Cardiac atrium fibroblast (primary cell): ENCODE data around the gene KIF6. TPM values are rescaled to one million over a fixed set of nuclear protein-coding genes. Genes with fewer than 3 reads are reported as not detected.

ENCODE experiments used
- total RNA-seq: library from RNA; depleted of rRNA; stranded (reverse); fragments of >200 nt; gene quantifications from 2 replicates; pipeline ENCODE4 v1.2.3, GENCODE V29; 2015

KIF6 gene, protein sequence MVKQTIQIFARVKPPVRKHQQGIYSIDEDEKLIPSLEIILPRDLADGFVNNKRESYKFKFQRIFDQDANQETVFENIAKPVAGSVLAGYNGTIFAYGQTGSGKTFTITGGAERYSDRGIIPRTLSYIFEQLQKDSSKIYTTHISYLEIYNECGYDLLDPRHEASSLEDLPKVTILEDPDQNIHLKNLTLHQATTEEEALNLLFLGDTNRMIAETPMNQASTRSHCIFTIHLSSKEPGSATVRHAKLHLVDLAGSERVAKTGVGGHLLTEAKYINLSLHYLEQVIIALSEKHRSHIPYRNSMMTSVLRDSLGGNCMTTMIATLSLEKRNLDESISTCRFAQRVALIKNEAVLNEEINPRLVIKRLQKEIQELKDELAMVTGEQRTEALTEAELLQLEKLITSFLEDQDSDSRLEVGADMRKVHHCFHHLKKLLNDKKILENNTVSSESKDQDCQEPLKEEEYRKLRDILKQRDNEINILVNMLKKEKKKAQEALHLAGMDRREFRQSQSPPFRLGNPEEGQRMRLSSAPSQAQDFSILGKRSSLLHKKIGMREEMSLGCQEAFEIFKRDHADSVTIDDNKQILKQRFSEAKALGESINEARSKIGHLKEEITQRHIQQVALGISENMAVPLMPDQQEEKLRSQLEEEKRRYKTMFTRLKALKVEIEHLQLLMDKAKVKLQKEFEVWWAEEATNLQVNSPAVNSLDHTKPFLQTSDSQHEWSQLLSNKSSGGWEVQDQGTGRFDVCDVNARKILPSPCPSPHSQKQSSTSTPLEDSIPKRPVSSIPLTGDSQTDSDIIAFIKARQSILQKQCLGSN
- not detected in 2 replicates for total RNA-seq

DNA sequence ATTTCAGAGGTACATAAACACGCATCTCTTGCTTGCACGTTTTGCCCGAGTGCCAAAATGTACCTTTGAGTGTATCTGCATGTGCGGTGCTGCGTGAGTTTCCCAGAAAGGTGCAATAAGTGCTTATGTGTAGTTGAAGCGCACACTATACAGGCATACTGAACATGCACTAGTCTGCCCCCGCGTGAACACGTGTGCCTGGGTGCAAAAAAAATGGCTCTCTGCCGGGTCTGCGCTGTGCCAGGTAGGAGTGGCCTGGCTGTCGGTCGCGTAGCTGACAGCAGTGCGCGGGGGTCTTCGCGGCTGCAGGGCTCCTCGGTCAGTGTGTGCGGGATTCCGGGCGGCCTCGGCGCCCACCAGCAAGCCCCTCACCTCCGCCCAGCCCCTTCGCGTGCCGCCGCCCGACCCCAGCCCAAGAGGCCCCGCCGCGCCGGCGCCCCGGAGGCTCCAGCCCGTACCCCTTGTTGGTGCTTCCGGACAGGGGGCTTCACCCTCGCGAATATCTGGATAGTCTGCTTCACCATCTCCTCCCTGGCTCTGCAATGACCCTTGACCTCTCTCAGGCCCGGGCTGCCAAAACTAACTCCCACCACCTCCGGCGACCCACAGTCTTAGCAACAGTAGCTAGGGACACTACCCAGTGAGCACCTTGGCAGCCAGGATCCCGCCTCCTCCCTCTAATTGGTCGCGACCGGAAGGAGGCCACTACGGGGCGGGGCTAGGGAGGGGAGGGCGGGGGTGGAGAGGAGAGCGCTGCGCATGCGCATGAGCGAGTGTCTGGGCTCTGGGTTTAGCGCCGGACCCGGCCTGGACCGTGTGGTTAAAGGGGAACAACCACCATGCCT is at the start of gene KIF6:
Gene KIF6 (minus strand): TSS at position 622 of the 845 bp plus-strand sequence. CDS start 98 bp downstream, at position 524.

DNA sequence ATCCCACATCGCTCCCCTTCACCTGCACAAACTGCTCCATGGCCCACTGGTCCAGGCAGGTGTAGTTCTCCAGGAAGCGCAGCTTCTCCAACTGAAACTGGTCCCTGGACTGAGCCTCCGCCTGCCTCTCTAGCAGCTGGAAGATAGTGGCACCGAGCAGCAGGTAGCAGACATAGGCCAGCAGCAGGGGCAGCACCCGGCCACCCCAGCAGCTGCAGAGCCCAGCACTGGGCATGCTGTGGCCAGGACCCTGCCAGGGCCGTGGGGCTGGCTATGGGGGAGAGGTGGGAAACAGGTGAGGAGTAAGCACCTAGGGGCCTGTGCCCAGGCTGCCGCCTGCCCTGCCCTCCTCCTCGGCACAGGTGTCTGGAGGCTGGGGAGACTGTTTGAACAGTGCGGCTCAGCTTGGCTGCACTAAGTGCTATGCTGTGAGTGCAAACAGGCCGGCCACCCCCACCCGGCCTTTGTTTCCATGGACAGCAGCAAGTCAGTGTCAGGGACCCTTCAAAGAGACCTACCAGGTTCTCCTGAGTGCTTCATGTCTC is 402.8 kb downstream of the KIF6 start, which contains the start of gene KCNK16:
Gene KCNK16 (minus strand): TSS at position 397 of the 545 bp plus-strand sequence. CDS start 162 bp downstream, at position 235.

DNA sequence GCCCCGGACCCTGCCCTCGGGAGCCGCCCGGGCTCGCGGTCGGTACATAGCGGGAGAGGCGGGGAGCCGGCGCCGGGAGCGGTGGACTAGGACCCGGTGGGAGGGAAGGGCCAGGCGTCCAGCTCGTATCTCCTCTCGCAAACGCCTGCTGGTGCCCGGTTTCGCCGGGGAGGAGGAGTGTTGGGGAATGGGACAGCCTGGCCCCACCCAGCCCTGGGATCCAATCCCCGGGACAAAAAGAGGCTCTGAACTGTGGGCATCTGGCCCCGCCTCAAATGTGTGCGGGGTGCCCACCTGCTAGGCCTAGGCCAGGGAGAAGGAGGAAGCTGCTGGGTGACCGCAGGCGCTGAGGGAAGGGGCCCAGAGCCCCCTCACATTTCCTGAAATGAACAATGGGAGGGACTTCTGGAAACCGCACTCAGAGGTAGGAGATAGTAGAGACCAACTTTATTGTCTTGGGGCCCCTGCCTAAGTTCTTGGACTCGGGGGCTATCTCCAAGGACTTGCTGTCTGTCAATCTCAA is 410.9 kb downstream of the KIF6 start, which contains the start of gene KCNK17:
Gene KCNK17 (minus strand): TSS at position 147 of the 523 bp plus-strand sequence. CDS start 99 bp downstream, at position 48.

Other genes starting within 250 kb of the KIF6 start
- gene DAAM2, start 67.0 kb upstream of the KIF6 start, total RNA-seq, result 12.2 and 18.1 TPM in 2 replicates
- gene MOCS1, start 209.1 kb upstream of the KIF6 start, total RNA-seq, result 18.0 and 18.1 TPM in 2 replicates